HG03565 (cell line): ENCODE measurements around the gene PAPPA2.
"Not testable (repeated sequence)": the region's sequence is repeated elsewhere in the genome, so short reads cannot be mapped to it uniquely, and the experiment has no call there.

Experiments
- ATAC-seq: cut with Tn5 transposase; IDR thresholded peaks from one replicate; pipeline ENCODE4 v1.9.1; 2021; ENCODE audit warnings: mild to moderate bottlenecking, moderate library complexity; ENCODE audit not compliant: unreplicated experiment

Gene PAPPA2

DNA sequence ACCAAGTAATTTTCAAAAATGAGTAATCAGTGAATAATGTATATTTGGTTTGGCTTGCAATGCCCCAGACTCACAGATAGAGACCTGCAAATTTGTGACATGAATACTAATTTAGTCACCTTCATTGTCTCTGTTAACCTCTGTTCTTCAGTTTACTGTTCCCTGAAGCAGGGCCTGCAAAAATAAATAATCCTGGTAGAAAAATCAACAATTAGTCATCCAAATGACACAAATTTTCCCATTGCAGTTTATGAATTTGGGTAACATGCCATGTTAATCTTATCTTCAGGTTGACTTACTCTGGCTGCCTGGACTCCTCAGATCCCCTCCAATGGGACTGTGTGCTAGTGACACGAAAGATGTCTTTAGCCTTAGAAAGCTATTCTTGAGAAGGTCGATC lies 289.5 kb downstream of the PAPPA2 start:
- no peak for ATAC-seq

DNA sequence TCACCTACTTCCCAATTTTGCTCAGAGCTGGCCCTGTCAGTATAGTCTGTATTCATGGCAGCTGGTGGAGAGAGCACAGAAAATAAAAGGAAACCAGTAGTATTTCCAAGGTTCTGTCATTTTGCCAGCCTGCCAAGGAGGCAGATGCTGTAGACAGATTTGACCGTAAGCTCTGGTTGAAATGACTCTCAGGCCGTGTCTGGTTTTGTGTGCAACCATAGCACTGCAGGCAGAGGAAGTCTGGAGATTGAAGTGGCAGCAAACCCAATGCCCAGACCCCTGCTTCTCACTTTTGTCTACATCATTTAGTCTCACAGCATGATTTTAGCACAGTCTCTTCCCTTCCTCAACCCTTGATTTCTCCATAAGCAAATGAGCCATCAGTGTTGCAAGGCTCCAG lies 291.7 kb downstream of the PAPPA2 start:
- ATAC-seq, result no peak

DNA sequence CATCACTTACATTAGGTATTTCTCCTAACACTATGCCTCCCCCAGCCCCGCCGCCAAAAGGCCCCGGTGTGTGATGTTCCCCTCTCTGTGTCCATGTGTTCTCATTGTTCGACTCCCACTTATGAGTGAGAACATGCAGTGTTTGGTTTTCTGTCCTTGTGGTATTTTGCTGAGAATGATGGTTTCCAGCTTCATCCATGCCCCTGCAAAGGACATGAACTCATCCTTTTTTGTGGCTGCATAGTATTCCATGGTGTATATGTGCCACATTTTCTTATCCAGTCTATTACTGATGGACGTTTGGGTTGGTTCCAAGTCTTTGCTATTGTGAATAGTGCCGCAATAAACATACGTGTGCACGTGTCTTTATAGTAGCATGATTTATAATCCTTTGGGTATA lies 293.8 kb downstream of the PAPPA2 start:
- ATAC-seq, result not testable (repeated sequence)

DNA sequence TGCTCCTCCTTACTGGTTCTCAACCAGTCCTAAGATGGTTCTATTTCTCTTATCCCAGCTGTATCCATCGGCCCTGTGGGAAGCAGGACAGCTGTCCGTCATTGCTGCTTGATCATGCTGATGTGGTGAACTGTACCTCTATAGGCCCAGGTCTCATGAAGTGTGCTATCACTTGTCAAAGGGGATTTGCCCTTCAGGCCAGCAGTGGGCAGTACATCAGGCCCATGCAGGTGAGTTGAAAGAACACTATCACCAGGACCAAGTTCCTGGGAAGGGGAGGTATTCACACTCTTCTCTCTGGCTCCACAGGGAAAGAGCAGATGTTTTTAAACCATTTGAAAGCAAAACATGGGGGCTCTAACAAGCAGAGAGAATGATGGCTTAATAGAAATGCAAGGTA lies 302.6 kb downstream of the PAPPA2 start:
- no peak for ATAC-seq

- no peak for ATAC-seq
Measured at GRCh38 chr1:176766779-176767178, 303.8 kb downstream of the PAPPA2 start.

DNA sequence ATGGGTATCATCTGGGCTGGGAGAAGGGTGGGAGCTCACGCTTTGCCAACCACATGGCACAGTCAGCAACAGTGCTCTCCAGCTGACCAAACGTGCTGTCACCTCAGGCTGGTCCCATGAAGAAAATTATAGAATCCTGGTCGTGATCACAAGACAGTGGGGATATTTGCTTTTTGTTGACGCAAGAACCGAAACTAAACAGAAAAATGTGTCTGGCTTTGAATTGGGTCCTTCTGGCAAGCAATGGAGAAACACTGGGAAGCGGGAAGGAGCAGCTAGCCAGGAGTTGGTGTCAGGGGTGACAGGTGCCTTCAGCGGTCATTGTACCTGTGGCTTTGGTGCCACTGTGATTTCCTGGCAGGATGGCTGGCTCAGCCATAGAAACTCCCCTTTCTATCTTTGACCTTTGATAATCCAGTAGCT lies 304.8 kb downstream of the PAPPA2 start:
- no peak for ATAC-seq

- no peak for ATAC-seq
Measured at GRCh38 chr1:176768532-176768931, 305.6 kb downstream of the PAPPA2 start.

DNA sequence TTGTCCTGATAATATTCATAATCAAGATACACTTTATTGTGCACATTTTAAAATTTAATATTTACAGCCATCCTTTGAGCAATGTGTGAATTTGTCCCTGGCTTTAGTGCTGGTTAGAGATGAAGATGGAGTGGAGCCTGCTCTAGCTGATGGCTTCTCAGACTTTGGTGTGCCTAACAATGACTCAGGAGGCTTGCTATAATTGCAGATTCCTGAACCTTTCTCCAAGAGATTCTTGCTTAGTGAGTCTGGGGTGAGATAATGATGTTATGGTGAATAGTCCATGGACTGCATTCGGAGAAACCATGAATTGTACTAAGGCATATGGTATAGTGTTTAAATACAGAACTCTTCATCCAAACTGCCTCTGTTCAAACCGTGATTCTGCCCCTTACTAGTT lies 307.1 kb downstream of the PAPPA2 start:
- ATAC-seq, result no peak

DNA sequence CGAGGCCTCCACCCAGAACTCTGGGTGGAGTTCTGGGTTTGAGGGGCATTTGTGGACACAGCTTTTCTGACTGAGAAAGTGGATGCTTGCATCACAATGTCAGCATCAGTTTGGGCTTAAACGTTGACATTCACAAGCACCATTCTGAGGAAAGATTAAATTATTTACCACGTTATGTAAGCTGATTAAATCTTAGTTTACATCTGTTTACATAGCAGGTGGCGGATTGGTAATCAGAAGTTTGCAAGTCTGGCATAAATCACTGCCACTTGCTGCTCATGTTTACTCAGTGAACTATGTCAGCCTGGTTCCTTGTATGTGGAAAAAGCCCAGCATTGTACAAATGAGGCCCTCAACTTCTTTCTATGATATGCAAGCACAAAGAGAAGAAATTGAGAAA lies 310.1 kb downstream of the PAPPA2 start:
- no peak for ATAC-seq

DNA sequence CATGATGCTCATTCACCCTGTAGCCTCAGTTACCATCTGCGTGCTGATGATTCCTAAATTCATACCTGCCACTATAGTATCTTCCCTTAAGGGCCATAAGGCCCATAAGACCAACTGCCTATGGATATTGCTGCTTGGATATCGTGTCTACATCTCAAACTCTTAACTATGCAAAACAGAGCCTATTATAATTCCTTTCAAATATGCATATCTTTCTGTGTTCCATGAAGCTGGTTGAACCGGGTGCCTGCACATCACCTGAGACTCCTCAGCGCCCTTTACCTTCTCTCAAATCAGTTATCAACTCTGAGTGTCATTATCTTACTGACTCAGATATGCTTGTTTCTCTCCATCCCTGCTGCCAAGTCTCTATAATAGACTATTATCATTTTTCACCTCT lies 311.2 kb downstream of the PAPPA2 start:
- no peak for ATAC-seq

DNA sequence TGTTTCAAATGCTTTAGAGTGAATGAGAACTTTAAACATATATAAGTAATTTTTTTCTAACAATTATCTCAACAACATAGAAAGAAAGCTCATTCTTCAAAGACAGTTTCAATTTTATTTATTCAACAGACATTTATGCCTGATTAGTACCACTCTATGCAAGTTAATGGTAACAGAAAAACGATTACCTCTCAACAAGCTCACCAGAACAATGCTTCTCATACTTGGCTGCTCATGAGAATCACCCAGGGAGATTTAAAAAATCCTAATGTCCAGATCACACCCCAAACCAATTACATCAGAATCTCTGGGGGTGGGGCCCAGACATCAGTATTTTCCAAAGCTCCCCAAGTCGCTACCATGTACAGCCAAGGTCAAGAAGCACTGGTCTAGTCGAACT lies 312.4 kb downstream of the PAPPA2 start:
- no peak for ATAC-seq

DNA sequence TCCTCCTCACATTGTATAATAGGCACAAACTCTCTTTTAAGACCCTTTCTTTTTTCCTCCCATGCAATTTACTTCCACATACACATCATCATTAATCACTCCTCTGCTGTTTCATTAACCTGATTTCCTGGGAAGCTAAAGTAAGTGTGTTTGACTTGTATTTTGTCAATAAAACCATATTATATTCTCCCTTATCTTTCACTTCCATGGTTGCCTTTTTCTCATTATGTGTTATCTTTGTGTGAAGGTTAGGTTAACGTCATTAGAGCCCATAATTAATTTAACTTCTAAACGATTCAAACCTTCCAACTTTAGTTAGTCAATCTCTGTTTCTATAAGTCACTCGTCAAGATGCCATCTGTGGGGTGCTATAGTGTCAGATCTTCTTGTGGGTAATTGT lies 313.0 kb downstream of the PAPPA2 start:
- ATAC-seq, result no peak

DNA sequence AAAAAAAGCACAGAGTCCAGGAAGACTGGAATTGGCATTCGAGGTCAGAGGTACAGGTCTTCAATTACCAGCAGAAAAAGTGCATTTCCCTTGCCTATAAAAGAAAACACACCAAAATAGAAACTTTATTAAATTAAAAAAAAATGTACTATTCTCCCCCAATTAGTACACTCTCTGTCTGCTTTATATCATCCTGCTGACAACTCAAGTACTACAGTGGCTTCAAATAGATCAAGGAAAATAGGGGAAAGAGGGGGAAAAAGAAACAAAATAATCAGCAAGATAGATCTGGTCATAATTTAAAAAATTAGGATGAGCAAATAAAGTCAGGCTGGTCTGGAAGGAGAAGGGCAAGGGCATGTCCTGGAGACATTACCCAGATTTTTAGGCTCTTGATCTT lies 315.1 kb downstream of the PAPPA2 start:
- no peak for ATAC-seq

DNA sequence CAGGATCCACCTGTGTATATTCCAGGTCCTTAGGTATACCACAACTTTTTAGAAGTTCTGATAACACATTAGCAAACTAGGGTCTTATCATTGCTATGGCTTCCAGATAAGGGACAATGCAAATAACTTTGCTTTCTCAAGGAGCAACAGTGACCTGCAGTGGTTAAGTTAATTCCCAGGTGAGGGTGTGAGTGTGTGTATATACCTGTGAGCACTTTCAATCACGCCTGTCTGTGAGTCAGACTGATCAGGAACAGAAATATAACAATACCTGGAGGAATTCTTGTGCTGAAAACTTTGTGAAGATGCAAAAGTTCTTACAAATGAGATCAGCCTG lies 317.0 kb downstream of the PAPPA2 start:
- ATAC-seq, result no peak

DNA sequence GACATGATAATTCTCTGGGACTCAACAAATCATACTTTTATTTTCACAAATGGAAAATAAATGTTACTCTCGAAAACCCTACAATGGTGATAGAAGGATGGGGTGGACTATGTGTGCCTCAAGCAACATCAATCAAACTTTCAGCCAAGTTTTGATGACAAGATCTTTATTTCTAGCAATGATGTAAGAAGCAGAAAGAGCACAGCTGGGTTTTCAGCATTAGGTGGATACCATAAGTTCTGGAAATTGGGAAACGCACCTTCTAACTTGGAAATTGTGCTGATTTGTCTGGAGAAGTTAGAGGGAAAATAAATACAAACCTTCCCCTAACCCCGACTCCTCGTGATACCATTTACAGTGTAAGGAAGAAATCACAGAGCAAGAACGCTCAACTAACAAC lies 320.3 kb downstream of the PAPPA2 start:
- no peak for ATAC-seq

DNA sequence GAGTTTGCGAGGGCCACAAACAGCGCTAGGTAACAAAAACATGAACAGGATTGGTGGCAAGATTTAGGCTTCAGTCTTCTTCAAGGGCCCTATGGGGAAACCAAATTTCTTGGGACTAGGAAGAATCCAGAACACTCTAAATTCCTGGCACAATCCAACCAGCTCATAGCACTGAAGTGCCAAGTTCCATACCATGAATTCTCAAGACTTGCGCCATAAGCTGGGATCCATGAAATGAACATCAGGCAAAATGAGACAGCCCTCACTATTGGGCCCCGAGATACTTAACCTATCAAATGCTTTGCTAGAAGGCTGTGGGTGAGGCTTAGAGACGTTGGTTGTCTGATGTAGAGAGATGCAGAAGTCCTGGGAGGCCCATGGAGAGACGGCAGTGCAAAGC lies 322.1 kb downstream of the PAPPA2 start:
- no peak for ATAC-seq

GRCh38 chr1:176785791-176786190 lies 322.8 kb downstream of the PAPPA2 start:
- no peak for ATAC-seq

GRCh38 chr1:176786274-176786673 lies 323.3 kb downstream of the PAPPA2 start:
- ATAC-seq, result peak; percentile 59

DNA sequence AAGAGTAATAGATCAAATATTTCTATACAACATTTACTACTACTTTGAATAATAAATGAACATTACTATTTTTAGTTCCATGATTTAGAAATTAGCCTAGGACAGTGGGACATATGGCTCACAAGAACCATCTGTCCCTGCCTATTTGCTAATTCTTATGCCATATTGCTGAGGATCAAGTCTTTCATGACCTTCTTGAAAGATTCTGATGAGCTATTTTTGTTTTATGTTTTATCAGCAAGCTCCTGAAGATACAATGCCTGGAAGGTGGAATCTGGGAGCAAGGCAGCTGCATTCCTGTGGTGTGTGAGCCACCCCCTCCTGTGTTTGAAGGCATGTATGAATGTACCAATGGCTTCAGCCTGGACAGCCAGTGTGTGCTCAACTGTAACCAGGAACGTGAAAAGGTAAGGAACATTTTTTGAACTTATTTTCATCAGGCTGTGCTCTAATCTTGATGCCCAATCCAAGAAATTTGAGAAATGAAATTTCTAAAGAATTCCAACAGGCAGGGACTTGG lies 326.7 kb downstream of the PAPPA2 start:
- no peak for ATAC-seq

DNA sequence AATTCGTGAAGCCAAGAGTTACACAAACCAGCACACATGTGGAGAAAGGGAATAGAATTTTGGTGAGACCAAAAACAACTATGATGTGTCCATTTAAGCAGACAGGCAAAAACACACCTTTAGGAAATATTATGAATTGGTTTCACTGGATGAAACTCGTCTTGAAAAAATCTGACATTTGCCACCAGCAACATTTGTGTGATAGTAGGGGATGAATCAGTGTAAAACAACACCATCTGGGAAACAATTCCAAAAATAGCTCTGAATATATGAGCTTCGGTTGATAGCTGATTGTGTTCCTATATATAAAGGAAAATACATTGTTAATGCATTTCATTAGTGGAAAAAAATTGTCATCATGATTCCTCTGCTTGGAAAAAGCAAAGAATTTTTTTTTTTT lies 327.8 kb downstream of the PAPPA2 start:
- no peak for ATAC-seq

- no peak for ATAC-seq
Measured at GRCh38 chr1:176791906-176792305, 328.9 kb downstream of the PAPPA2 start.

GRCh38 chr1:176794897-176795508 lies 332.0 kb downstream of the PAPPA2 start:
- no peak for ATAC-seq

- ATAC-seq, result no peak
Measured at GRCh38 chr1:176795929-176796328, 333.0 kb downstream of the PAPPA2 start.
